Right lobe of liver (tissue), 4 donors: ENCODE results near the gene SLC16A10.

Source experiments
- CTCF ChIP-seq, 4 donors: fragments of 200-600 bp in 3 of 4; fragments of 450-650 bp in 1 of 4; IDR thresholded peaks; one replicate each; pipeline versions ENCODE4 v1.5.1 to v1.8.0; 2016 to 2022; ENCODE audit warnings: antibody characterized with exemption in 4 of 4, mild to moderate bottlenecking in 2 of 4
- POLR2A ChIP-seq: fragments of 450-650 bp; IDR thresholded peaks from one replicate; pipeline ENCODE4 v1.6.1; 2017; ENCODE audit warnings: antibody characterized with exemption, mild to moderate bottlenecking
- donor health status: DM: no; HTN: no; CAD: no.
- donor health status: DM: no; HTN: no; CAD: no.
- donor health status: DM: no; HTN: yes; CAD: no.

GRCh38 chr6:111204881-111205280 is 117.6 kb downstream of the SLC16A10 start:
- TF ChIP-seq CTCF (IDR thresholded peaks at IDR 0.05) (no peak), POLR2A (no peak)
